ENCODE data around the gene DYRK3. TPM values are rescaled to one million over a fixed set of nuclear protein-coding genes. Genes with fewer than 3 reads are reported as not detected.

Gene DYRK3
- total RNA-seq, 1 donor from 2014 or later = 1.7 TPM

DNA sequence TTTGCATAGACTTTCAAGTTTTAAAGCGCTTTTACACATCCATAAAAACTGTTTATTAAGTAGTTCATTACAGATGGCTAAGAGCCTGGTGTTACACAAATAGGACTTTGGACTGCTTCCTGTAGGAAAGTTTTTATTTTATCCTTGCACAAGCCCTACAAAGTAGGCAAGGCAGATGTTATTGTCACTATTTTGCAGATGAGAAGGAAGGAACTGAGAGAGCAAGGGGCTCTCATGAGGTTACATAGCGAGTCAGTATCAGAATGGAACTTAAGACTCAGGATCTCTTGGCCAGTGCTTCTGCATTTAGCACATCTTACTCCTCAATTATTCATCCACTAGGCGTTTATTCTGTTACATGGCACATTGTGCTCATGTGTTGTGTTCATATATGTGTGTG lies 46.8 kb downstream of the DYRK3 start:
- Mint-ChIP-seq H3K4me1 (ENCODE audit: unreplicated experiment) (peaks cover 14% of the 10 kb centered on the region), H3K27ac (ENCODE audit: unreplicated experiment) (no peak overlapping the region), H3K4me3 (ENCODE audit: unreplicated experiment) (no peak overlapping the region), H3K36me3 (ENCODE audit: unreplicated experiment) (peaks cover 2% of the 10 kb centered on the region), H3K27me3 (ENCODE audit: unreplicated experiment) (peaks cover 37% of the 10 kb centered on the region), H3K9me3 (ENCODE audit: unreplicated experiment) (no peaks in the 10 kb centered on the region)
- TF ChIP-seq, protein P1, sequence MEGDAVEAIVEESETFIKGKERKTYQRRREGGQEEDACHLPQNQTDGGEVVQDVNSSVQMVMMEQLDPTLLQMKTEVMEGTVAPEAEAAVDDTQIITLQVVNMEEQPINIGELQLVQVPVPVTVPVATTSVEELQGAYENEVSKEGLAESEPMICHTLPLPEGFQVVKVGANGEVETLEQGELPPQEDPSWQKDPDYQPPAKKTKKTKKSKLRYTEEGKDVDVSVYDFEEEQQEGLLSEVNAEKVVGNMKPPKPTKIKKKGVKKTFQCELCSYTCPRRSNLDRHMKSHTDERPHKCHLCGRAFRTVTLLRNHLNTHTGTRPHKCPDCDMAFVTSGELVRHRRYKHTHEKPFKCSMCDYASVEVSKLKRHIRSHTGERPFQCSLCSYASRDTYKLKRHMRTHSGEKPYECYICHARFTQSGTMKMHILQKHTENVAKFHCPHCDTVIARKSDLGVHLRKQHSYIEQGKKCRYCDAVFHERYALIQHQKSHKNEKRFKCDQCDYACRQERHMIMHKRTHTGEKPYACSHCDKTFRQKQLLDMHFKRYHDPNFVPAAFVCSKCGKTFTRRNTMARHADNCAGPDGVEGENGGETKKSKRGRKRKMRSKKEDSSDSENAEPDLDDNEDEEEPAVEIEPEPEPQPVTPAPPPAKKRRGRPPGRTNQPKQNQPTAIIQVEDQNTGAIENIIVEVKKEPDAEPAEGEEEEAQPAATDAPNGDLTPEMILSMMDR (IDR thresholded peaks at IDR 0.05) = no peak
- DNase-seq (ENCODE audit: extremely low spot score, unreplicated experiment) = no peak

DNA sequence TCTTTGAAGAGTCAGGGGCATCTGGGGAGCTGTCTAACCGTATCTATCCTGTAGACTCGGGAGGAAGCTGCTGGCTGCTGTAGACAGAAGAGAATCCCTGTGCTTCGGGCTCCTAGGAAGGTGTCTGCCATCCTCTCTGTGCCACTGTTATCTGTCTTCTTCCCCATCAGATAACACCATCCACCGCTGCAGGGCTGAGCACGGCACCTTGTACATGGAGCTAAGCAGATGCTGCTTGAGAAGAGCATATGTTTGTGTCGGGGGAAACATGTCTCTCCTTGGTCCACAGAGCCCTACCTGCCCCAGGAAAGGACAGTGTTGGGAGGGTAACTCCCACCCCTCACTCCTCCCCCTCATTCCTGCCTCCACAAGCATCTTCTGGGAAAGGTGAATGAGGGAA lies 48.0 kb downstream of the DYRK3 start:
- Mint-ChIP-seq H3K4me1 (ENCODE audit: unreplicated experiment) (peaks cover 26% of the 10 kb centered on the region), H3K27me3 (ENCODE audit: unreplicated experiment) (peaks cover 37% of the 10 kb centered on the region), H3K27ac (ENCODE audit: unreplicated experiment) (no peak overlapping the region), H3K4me3 (ENCODE audit: unreplicated experiment) (no peak overlapping the region), H3K36me3 (ENCODE audit: unreplicated experiment) (peaks cover 2% of the 10 kb centered on the region), H3K9me3 (ENCODE audit: unreplicated experiment) (no peaks in the 10 kb centered on the region)
- TF ChIP-seq, protein P1 (IDR thresholded peaks at IDR 0.05) = no peak
- DNase-seq (ENCODE audit: extremely low spot score, unreplicated experiment) = no peak

DNA sequence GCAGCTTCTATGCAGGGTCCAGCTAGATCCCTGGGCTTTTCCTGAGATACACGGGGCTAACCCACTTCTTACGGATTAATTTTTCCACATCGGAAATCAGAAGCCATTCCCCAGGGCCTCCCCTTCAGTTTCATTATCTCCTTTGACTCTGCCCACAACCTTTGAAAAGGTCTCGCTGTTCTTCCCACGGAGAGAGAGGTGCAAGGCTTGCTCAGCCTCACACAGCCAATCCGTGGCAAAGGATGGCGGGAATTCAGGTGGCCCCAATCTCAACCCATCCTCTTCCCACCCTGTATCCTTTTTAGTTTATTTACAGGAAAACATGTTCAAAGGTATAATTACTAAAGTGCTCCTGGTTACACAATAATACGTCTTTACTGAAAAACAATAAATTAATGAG lies 48.7 kb downstream of the DYRK3 start:
- DNase-seq (ENCODE audit: extremely low spot score, unreplicated experiment) = no peak
- H3K4me1 Mint-ChIP-seq (ENCODE audit: unreplicated experiment) = peaks cover 31% of the 10 kb centered on the region
- H3K9me3 Mint-ChIP-seq (ENCODE audit: unreplicated experiment) = no peaks in the 10 kb centered on the region
- peaks cover 36% of the 10 kb centered on the region for H3K27me3 Mint-ChIP-seq (ENCODE audit: unreplicated experiment)
- no peak overlapping the region for H3K27ac Mint-ChIP-seq (ENCODE audit: unreplicated experiment)
- TF ChIP-seq, protein P1 (IDR thresholded peaks at IDR 0.05) = no peak
- peak overlapping the region; percentile 85 for H3K4me3 Mint-ChIP-seq (ENCODE audit: unreplicated experiment)
- peaks cover 1% of the 10 kb centered on the region for H3K36me3 Mint-ChIP-seq (ENCODE audit: unreplicated experiment)

DNA sequence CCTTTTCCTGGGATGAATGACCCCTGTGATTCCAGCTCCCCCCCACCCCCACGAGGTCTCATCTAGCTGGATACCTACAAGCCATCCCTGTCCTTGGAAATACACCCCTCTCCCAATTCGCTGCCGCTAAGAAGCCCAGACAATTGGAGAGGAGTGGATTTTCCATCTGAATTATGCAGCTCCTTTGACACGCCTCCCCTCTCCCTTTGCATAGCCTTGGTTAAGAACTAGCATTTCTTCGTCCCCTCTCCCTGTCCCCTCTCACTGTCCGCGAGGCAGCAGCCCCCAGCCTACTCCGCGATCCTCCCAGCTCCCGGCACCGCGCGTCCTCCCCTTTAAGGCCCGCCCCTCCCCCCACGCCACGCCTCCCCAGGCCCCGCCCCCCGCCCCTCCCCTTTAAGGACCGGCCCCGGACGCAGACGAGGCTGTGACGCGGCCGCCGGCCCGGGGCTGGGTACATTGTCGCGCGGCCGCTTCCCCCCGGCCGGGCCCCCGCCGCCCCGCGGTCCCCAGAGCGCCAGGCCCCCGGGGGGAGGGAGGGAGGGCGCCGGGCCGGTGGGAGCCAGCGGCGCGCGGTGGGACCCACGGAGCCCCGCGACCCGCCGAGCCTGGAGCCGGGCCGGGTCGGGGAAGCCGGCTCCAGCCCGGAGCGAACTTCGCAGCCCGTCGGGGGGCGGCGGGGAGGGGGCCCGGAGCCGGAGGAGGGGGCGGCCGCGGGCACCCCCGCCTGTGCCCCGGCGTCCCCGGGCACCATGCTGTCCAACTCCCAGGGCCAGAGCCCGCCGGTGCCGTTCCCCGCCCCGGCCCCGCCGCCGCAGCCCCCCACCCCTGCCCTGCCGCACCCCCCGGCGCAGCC lies 49.4 kb downstream of the DYRK3 start, which contains the start of gene MAPKAPK2:
Gene MAPKAPK2 (plus strand): TSS at position 428 of the 856 bp plus-strand sequence. CDS start 325 bp downstream, at position 753.
- peaks cover 35% of the 10 kb centered on the region for H3K4me1 Mint-ChIP-seq (ENCODE audit: unreplicated experiment)
- peak; percentile 87 for DNase-seq (ENCODE audit: extremely low spot score, unreplicated experiment)
- peak within 1 kb of the TSS; percentile 93 for H3K27ac Mint-ChIP-seq (ENCODE audit: unreplicated experiment)
- TF ChIP-seq, protein P1 (IDR thresholded peaks at IDR 0.05) = no peak
- H3K9me3 Mint-ChIP-seq (ENCODE audit: unreplicated experiment) = no peaks in the 10 kb centered on the region
- H3K4me3 Mint-ChIP-seq (ENCODE audit: unreplicated experiment) = peak within 1 kb of the TSS; percentile 95
- peaks cover 33% of the 10 kb centered on the region for H3K27me3 Mint-ChIP-seq (ENCODE audit: unreplicated experiment)
- H3K36me3 Mint-ChIP-seq (ENCODE audit: unreplicated experiment) = no peaks in the 10 kb centered on the region

DNA sequence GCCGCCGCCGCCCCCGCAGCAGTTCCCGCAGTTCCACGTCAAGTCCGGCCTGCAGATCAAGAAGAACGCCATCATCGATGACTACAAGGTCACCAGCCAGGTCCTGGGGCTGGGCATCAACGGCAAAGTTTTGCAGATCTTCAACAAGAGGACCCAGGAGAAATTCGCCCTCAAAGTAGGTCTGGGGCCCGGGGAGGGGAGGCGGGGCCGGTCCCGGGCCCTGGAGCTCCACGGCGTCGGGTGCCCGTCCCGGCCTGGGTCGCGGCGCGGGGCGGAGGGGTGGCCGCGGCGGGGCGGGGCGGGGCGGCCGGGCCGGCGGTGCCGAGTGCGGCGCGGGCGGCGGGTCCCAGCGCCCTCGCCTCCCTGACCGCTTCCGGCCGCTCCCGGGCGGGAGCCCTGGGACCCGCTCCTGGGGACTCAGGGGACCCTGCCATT lies 50.0 kb downstream of the DYRK3 start:
- no peak for DNase-seq (ENCODE audit: extremely low spot score, unreplicated experiment)
- H3K4me1 Mint-ChIP-seq (ENCODE audit: unreplicated experiment) = peaks cover 41% of the 10 kb centered on the region
- H3K4me3 Mint-ChIP-seq (ENCODE audit: unreplicated experiment) = peak overlapping the region; percentile 95
- no peaks in the 10 kb centered on the region for H3K9me3 Mint-ChIP-seq (ENCODE audit: unreplicated experiment)
- TF ChIP-seq, protein P1 (IDR thresholded peaks at IDR 0.05) = no peak
- no peaks in the 10 kb centered on the region for H3K36me3 Mint-ChIP-seq (ENCODE audit: unreplicated experiment)
- peaks cover 27% of the 10 kb centered on the region for H3K27me3 Mint-ChIP-seq (ENCODE audit: unreplicated experiment)
- peak overlapping the region; percentile 93 for H3K27ac Mint-ChIP-seq (ENCODE audit: unreplicated experiment)

Measured in osteocyte (in vitro differentiated cells).